Measurements from ENCODE around the gene ZNF608.

Gene ZNF608

DNA sequence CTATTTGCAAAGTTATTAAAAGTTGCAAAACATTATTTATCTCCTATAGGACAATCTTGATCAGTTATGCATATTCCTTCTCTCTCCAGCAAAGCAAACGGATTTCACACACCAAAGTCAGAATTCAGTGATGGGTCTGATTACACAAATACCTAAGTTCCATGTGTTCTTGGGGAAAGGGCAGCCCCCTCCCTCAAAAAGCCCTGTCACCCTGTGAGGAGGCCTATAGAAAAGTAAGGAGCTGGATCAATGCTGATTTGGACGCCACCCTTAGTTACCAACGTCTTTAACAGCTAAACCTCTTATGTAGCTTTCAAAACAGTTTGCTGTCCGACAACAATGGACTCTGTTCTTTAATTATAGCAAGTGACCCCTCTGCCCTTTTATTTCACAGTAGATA lies 6.4 kb downstream of the ZNF608 start:
- H3K27ac ChIP-seq = no peak overlapping the region
- no peak for DNase-seq (ENCODE audit: low read depth, low spot score)

DNA sequence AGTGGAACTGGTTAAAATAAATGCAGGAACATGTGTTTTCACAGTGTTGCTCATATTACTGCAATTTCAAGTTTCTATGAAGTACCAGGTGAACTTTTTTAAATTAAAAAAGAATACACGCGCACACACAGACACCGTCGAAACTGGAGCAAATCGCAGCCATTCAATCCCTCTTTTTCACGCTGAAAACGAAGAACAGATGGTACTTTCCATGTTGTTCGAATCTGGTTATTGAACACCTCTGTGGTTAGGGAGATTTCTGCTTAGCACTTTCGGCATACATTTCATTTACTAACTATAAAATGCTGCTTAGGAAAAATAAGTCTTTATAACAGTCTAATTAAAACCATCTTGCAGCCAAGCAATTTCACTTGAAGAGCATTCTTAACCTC lies 6.8 kb downstream of the ZNF608 start:
- no peak overlapping the region for H3K27ac ChIP-seq
- DNase-seq (ENCODE audit: low read depth, low spot score) = no peak

- DNase-seq (ENCODE audit: low read depth, low spot score) = no peak
- no peak overlapping the region for H3K27ac ChIP-seq
Measured at GRCh38 chr5:124738681-124739633, 7.5 kb downstream of the ZNF608 start.

DNA sequence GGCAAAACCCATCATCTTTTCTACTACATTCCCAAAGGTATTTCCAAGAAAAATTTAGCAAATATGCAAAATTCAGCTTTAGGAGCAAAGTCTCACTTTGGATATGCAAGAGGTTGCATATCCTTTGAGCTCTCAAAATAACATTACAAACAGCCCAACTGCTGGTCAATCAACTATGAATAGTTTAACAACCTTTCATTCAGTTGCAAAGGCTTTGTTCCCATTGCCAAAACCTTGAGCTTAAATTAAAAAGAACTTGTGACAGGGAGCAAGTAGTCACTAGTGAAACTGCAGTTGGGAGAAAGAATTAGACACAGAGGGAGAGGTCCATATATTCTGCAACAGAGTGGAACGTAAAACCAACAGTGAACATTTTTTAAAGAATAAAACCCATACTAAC lies 8.8 kb downstream of the ZNF608 start:
- DNase-seq (ENCODE audit: low read depth, low spot score) = no peak
- H3K27ac ChIP-seq = no peak overlapping the region

DNA sequence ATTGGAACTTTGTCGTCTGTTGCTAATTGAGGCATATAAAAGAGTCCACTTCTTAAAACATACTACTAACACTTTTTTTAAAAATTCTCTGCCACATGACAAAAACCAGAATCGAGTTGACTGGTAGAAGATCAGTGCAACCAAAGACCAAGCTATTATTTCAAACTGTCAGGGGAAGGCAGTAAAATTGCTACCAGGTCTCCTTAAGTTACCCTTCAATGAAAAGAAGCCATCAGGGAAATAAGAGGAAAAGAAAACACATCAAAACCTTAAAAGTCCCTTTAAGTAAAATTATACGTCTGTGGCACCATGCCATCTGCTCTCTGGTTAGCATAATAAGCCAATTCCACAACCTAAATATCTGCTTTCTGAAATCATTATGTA lies 9.6 kb downstream of the ZNF608 start:
- DNase-seq (ENCODE audit: low read depth, low spot score) = no peak
- H3K27ac ChIP-seq = no peak overlapping the region

GRCh38 chr5:124736082-124736804 lies 10.2 kb downstream of the ZNF608 start:
- DNase-seq (ENCODE audit: low read depth, low spot score) = no peak
- H3K27ac ChIP-seq = no peak overlapping the region

GRCh38 chr5:124735169-124735858 lies 11.1 kb downstream of the ZNF608 start:
- H3K27ac ChIP-seq = no peak overlapping the region
- no peak for DNase-seq (ENCODE audit: low read depth, low spot score)

GRCh38 chr5:124734574-124735168 lies 11.8 kb downstream of the ZNF608 start:
- H3K27ac ChIP-seq = no peak overlapping the region
- DNase-seq (ENCODE audit: low read depth, low spot score) = no peak

DNA sequence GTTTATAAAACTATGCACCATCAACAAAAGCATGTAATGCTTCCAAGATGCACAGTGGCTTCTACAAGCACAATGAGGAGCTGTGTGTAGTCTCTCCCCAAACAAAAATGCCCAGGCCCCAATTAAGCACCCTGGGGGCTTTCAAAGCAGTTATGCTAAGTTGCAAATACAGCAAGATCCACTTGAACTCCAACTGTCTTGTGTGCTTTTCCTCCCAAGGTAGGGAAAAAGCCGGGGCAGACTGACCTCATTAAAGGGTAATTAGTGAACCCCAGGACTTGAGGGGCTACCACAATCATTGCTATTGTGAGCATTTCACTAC lies 13.1 kb downstream of the ZNF608 start:
- no peak for DNase-seq (ENCODE audit: low read depth, low spot score)
- H3K27ac ChIP-seq = no peak overlapping the region

DNA sequence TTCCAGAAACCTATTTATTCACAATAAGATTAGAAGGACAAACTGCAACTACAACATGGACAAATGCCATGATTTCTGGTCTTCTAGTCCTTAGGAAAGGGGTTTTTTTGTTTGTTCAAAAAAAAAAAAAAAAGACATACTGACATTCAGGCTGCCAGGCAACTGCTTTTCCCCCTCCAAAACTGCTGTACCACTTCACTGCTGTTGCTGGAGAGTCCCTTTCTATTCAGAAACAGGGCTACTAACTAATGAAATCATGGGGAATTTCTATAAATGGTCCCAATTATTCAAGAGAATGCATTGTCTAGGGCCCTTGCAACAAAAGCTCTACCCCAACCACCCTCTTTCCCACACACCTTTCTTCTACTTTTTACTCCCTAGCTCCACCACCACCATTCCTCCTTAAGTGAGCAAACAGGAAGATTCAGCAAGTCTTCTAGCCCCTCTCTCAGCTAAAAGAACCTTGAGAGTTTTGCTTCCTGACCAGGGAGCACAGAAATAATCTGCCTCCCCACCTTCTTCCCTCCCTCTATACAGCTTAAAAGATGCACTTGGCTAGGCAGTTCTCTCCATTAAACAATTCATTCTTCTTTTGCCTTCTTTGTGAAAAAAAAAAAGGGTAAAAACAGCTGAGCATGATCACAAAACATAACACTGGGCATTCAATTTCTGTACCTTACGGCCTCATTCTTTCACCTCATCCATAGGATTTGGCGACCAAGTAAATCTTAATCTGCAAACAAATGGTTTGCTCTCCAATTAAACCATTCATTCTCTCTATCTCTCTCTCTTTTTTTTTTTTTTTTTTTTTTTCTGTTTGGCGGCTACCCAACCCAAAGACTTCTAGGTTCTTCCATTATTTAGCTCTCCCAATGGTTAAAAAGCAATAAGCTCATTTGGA lies 13.8 kb downstream of the ZNF608 start:
- H3K27ac ChIP-seq = no peak overlapping the region
- DNase-seq (ENCODE audit: low read depth, low spot score) = no peak

GRCh38 chr5:124730381-124730780 lies 16.1 kb downstream of the ZNF608 start:
- H3K27ac ChIP-seq = no peak overlapping the region
- DNase-seq (ENCODE audit: low read depth, low spot score) = no peak

DNA sequence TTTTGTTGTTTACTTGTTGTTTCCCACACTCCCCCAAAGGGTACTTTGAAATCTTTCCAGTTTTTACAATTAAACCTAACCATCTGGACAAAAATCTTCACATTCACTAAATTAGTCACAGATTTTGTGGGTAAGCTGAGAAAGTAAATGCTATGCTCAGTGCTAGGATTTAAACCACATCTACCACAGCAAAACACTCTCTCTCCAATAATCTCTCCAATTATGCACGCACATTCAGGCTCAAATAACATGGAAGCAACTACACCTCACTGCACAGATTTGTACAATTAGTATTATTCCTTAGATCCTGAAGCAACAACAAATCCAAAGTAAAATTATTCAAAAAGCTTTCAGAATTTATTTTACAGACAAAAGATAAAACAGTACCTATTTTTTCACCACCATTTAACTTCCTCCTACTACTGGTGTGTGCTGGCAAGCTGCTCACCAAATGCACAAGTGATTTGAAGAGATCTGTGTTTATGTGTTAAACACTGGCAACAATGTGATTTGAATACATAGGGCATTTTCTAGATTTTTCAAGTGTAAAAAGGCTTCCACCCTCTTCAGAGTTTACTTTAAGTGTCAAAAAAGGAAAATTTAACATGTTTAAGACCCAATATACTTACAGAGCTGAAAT lies 16.6 kb downstream of the ZNF608 start:
- DNase-seq (ENCODE audit: low read depth, low spot score) = no peak

GRCh38 chr5:124728968-124729332 lies 17.5 kb downstream of the ZNF608 start:
- no peak overlapping the region for H3K27ac ChIP-seq
- DNase-seq (ENCODE audit: low read depth, low spot score) = no peak

More for the DNA sequence above, 16.6 kb downstream of the ZNF608 start:
- no peak overlapping the region for H3K27ac ChIP-seq

GRCh38 chr5:124728331-124728967 lies 18.0 kb downstream of the ZNF608 start:
- no peak overlapping the region for H3K27ac ChIP-seq
- no peak for DNase-seq (ENCODE audit: low read depth, low spot score)

- H3K27ac ChIP-seq = no peak overlapping the region
- no peak for DNase-seq (ENCODE audit: low read depth, low spot score)
Measured at GRCh38 chr5:124726631-124727362, 19.6 kb downstream of the ZNF608 start.

GRCh38 chr5:124725622-124726258 lies 20.7 kb downstream of the ZNF608 start:
- DNase-seq (ENCODE audit: low read depth, low spot score) = no peak
- no peak overlapping the region for H3K27ac ChIP-seq

DNA sequence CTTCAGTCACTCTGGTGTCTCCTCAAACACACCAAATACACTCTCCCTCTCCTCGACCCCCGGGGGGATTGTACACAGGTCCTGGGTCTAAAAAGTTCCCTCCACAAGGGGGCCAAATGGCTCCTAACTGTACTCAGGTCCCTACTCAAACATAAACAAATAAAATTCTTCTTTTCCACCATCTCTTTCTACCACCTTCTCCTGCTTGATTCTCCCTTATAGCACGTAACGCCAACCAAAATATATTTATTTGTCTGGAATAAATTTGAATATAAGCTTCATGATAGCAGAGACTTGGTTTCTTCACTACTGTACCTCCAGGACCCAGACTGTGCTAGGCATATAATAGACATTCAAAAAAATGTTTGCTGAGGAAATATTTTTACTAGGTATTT lies 21.4 kb downstream of the ZNF608 start:
- H3K27ac ChIP-seq = no peak overlapping the region

More for the DNA sequence above, 21.4 kb downstream of the ZNF608 start:
- DNase-seq (ENCODE audit: low read depth, low spot score) = no peak

All from epithelial cell of prostate (primary cell).